ENCODE results near the gene CDH2.

- TF ChIP-seq CTCF (optimal IDR thresholded peaks at IDR 0.05 in 1 of 3, IDR thresholded peaks at IDR 0.05 in 1 of 3, conservative IDR thresholded peaks at IDR 0.05 in 1 of 3; ENCODE audit: extremely low read depth in 1 of 3, insufficient read depth in 2 of 3, low read length in 3 of 3) (no peak), EZH2 (IDR thresholded peaks at IDR 0.05; ENCODE audit: low read length) (no peak)
Observed at GRCh38 chr18:28079883-28080282, 97.0 kb downstream of the CDH2 start.

Data from keratinocyte (primary cell).